Activated T-cell treated with anti-CD3 and anti-CD28 coated beads, Interleukin-2, amount 50 U/mL, for 48 hours (primary cell): ENCODE results near the gene FAM20B.

Experiments
- DNase-seq, 2 experiments: peaks; one replicate each; pipeline ENCODE4 v3.0.0-alpha.2; 2020

FAM20B gene

GRCh38 chr1:179095924-179096323, 70.2 kb downstream of the FAM20B start:
- no peak for DNase-seq

DNA sequence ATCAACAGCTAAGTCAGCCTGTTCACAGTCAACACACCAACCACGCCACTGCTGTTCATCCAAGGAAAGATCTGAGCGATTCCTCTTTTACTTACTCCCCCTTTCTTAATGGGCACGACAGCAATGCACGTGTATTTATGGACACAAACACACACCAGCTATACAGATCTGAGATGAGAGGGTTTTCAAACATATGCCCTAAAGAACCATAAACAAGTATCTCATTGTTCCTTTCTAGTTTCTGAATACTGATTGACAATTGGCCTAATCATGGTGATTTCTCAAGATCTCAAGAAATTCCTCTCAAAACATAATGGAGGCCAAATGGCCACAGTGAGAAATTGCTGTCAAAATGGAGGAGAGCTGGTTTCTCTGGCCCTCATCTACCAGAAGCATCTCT, 74.2 kb downstream of the FAM20B start:
- DNase-seq = no peak

DNA sequence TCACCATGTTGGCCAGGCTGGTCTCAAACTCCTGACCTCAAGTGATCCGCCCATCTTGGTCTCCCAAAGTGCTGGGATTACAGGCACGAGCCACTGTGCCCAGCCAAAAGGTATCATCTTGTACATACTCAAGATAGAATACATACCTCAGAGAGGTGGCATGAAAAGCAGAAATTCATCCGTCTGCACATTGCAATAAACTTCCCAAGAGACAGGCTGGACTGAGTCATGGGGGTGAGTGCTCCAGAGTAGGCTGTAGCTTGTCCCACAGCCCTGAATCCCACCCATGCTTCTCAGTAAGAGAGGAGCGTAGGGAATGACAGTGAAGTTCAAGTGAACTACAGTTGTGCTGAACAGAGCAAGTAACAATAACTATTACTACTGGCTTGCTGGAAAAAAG, 75.9 kb downstream of the FAM20B start:
- DNase-seq = no peak

GRCh38 chr1:179103999-179104398, 78.3 kb downstream of the FAM20B start:
- no peak for DNase-seq

- no peak for DNase-seq
Observed at GRCh38 chr1:179104611-179105250, 79.0 kb downstream of the FAM20B start.

DNA sequence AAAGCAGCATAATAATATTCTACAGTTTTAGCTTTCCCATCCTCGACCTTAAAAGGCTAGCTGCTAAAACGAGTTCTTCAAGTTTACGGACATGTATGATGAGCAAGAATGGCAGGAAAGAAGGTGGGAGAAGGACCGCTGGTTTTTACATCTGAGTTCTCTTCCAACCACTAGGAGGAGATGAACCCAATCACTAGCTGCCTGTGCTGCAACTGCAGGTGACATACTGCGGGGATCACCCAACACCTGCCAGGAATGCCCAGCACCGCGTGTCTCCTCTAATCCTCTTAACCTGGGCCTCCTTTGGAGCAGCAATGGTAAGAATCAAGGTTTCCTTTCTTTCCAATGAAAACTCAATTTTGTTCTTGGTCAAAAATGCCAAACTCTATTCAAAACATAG, 79.7 kb downstream of the FAM20B start:
- DNase-seq = no peak

DNA sequence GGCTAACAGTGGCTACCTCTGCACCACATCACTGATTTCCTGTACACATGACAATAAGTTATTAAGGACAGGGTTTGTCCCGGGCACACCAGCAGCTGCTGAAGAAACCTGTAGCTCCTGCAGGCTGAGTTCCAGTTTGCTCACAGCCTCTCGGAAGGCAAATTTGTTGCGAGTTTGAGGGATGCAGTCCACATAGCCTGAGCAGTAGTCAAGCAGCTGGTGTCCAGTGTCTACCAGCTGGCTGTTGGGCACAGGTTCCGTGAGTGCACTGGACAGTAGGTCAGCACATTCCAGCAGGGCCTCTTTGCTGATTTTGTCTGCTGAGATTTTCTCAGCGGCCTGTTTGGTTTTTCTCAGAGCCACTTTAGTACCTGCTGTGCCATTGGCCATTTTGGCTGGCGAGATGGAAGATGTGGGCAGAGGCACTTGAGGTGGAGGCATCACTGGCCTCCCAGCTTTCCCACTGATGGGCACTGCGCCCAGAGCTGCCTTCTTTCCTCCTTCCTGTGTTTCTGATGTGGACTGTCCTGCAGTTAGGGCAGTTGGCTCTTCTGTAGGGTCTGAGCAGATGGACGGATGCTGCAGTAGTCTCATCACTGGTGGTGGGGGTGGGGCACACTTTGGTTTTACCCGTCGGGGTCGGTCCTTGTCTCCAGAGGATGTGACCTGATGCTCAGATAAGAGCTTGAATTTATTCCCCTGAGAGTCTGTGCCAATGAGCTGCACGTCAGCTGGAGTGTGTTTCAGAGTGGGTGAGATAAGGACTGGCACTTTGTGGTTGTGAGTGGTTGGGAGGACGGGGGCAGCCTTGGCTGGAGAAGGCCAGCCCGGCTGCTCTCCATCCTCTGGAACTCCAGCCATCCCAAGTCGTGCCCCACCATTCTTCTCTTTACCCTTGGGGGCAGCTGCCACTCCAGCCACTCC, 82.3 kb downstream of the FAM20B start:
- no peak for DNase-seq

GRCh38 chr1:179108644-179109043, 83.0 kb downstream of the FAM20B start:
- DNase-seq = no peak

- DNase-seq = no peak
Observed at GRCh38 chr1:179115181-179115580, 89.5 kb downstream of the FAM20B start.

- DNase-seq = no peak
Observed at GRCh38 chr1:179119513-179119912, 93.8 kb downstream of the FAM20B start.

DNA sequence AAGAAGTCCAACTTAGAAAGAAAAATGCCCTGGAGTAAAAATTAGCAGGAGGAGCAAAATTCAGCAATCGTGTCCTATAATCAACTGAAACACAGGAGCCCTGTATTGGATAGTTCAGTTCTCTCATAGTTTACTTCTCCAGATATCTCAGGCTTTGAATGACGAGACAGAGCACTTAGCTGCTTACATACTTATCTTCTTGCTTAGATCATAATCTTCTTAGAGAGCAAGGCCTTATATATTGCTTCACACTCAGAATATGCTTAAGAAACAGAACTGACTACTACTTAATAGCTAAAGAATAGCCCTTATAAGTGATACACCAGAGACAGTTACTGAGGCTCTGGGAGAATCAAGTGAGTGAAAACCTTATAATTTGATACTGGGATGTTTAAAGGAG, 95.0 kb downstream of the FAM20B start:
- no peak for DNase-seq

DNA sequence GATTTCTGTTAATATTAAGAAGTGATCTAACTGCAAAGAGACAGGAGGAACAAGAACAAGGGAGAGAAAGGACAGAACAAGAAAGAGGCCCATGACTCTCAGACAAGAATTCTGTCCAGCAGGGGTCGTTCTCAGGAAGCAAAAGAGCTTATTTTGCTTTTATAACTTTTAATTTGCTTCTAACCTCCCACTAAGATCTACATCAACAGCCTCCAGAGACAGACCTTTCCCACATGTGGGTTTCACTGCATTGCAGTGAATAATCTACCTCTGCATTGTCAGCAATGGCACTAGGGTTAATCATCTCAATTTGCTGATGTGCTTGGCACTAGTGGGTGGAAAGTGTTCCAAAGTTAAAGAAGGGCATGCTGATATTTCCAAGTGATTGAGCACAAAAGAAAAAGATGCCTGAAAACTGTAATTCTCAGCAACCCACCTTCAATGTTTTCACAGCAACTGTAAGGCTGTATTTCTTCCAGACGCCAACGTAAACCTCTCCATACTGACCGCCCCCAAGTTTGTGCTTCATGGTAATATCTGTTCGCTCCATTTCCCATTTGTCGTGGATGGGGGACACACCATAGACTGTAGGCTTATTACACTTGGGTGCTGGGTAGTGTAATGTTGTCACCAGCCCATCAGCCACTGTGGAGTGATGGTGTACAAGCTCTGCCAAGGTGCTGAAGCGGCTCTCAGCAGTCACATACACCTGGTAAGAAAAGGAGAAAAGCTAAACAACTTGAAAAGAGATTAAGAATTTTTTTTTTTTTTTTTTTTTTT, 95.7 kb downstream of the FAM20B start:
- DNase-seq = peak; percentile 28 to 41

DNA sequence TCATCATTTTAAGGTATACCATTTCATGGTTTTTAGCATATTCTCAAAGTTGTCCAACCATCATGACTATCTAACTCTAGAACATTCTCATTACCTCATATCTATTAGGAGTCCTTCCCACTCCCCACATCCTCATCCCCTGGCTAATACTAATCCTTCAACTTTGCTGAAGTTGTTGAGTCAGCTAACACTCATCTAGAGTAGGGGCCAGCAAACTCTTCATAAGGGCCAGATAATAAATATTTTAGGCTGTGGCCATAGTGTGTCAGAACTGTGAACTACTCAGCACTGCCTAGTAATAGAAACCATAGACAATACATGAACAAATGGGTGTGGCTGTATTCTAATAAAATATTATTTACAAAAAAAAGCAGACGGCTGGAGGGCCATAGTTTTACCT, 99.2 kb downstream of the FAM20B start:
- DNase-seq = no peak
